Right lobe of liver (tissue), 6 donors: ENCODE results near the gene KRTAP4-5. TPM values are rescaled to one million over a fixed set of nuclear protein-coding genes. Genes with fewer than 3 reads are reported as not detected.
"Not testable (repeated sequence)": the region's sequence is repeated elsewhere in the genome, so short reads cannot be mapped to it uniquely, and the experiment has no call there.

Source experiments
- ATAC-seq, 4 donors: fragments of 200-7000 bp; cut with Tn5 transposase; one replicate each; pipeline ENCODE4 v1.9.1; 2020; ENCODE audit warnings: mild to moderate bottlenecking in 4 of 4, moderate library complexity in 4 of 4
- DNase-seq, 3 donors: peaks; one replicate each; pipeline ENCODE4 v3.0.0-alpha.2; 2020
- H3K27ac ChIP-seq, 3 donors: fragments of 200-600 bp; one replicate each; pipeline ENCODE4 v1.8.0; 2022
- H3K27me3 ChIP-seq, 2 donors: fragments of 200-600 bp; one replicate each; pipeline ENCODE4 v1.8.0; 2022
- H3K36me3 ChIP-seq, 4 donors: fragments of 200-600 bp; sonication (generic) in 1 of 4; one replicate each; pipeline versions ENCODE4 v1.5.1 to v1.8.0; 2017 to 2022; ENCODE audit warnings: control low read depth in 1 of 4
- H3K4me1 ChIP-seq, 4 donors: fragments of 200-600 bp; sonication (generic) in 1 of 4; one replicate each; pipeline versions ENCODE4 v1.5.1 to v1.8.0; 2017 to 2022; ENCODE audit warnings: control low read depth in 1 of 4
- H3K4me3 ChIP-seq, 3 donors: fragments of 200-600 bp; one replicate each; pipeline ENCODE4 v1.8.0; 2022
- H3K9me3 ChIP-seq, 4 donors: fragments of 200-600 bp; sonication (generic) in 1 of 4; one replicate each; pipeline versions ENCODE4 v1.5.1 to v1.8.0; 2017 to 2022; ENCODE audit warnings: control low read depth in 1 of 4
- CTCF ChIP-seq, 4 donors: fragments of 200-600 bp in 3 of 4; fragments of 450-650 bp in 1 of 4; IDR thresholded peaks; one replicate each; pipeline versions ENCODE4 v1.5.1 to v1.8.0; 2016 to 2022; ENCODE audit warnings: antibody characterized with exemption in 4 of 4, mild to moderate bottlenecking in 2 of 4
- POLR2A ChIP-seq: fragments of 450-650 bp; IDR thresholded peaks from one replicate; pipeline ENCODE4 v1.6.1; 2017; ENCODE audit warnings: antibody characterized with exemption, mild to moderate bottlenecking
- WGBS: methylation state at CpG from one replicate; pipeline ENCODE4 v1.1.6; 2018; ENCODE audit warnings: low coverage, low lambda C conversion rate; ENCODE audit not compliant: insufficient coverage; ENCODE audit errors: missing lambda C conversion rate; 5-methylcytosine and 5-hydroxymethylcytosine counted together
- intact Hi-C, 2 donors: fragments of 100-400 bp; cut with DNase I; formaldehyde crosslinking; loops; one replicate each; pipeline versions ENCODE4 v1.11.2 to v1.14.1; 2022
- total RNA-seq, 6 experiments: library from RNA; depleted of rRNA in 2 of 6; stranded (reverse); fragments of >200 nt in 2 of 6; fragmentation: NEBNext Ultra II Directional in 3 of 6; extraction: Animal tissue kit (Norgen Biotek cat#: 25700) in 3 of 6; gene quantifications; one replicate each; pipeline versions ENCODE4 v1.1.0 to v1.2.4, GENCODE V29; 2016 to 2023
- donor health status: DM: no; HTN: yes; CAD: no.
- donor health status: DM: no; HTN: no; CAD: no.
- donor health status: DM: no; HTN: no; CAD: no.
- donor health status: DM: no; HTN: yes; CAD: no.
- donor health status: DM: no; HTN: yes; CAD: no.

KRTAP4-5 gene
- total RNA-seq, 6 experiments from 2014 or later = not detected

- no peaks in the 10 kb centered on the region for H3K9me3 ChIP-seq
- no peaks in the 10 kb centered on the region for H3K4me1 ChIP-seq
- ATAC-seq = no peak
- no peak overlapping the region for H3K4me3 ChIP-seq
- no peak for DNase-seq
- no peaks in the 10 kb centered on the region for H3K27me3 ChIP-seq
- H3K36me3 ChIP-seq = no peaks in the 10 kb centered on the region
- H3K27ac ChIP-seq = no peak overlapping the region
- TF ChIP-seq CTCF (IDR thresholded peaks at IDR 0.05) = no peak
- no peak for TF ChIP-seq POLR2A
- 82% methylated on average over 4 of the region's 7 CpGs for WGBS
- intact Hi-C loops = no loop called here
Measured at GRCh38 chr17:41167561-41167960, 17.9 kb upstream of the KRTAP4-5 start.

- intact Hi-C loops = no loop called here
- DNase-seq (no peak), ATAC-seq (no peak)
- H3K4me3 ChIP-seq = no peak overlapping the region
- H3K9me3 ChIP-seq = no peaks in the 10 kb centered on the region
- H3K27ac ChIP-seq = no peak overlapping the region
- H3K27me3 ChIP-seq = no peaks in the 10 kb centered on the region
- TF ChIP-seq CTCF (IDR thresholded peaks at IDR 0.05) = no peak
- H3K36me3 ChIP-seq = no peaks in the 10 kb centered on the region
- WGBS = 53% methylated on average over 6 of the region's 7 CpGs
- H3K4me1 ChIP-seq = no peaks in the 10 kb centered on the region
Measured at GRCh38 chr17:41163828-41164227, 14.2 kb upstream of the KRTAP4-5 start.

- Histone ChIP-seq H3K27me3 (no peaks in the 10 kb centered on the region), H3K9me3 (no peaks in the 10 kb centered on the region), H3K4me1 (no peaks in the 10 kb centered on the region), H3K4me3 (no peak within 1 kb of the TSS), H3K36me3 (no peaks in the 10 kb centered on the region), H3K27ac (no peak within 1 kb of the TSS)
- ATAC-seq (no peak), DNase-seq (no peak)
- intact Hi-C loops = no loop called here
- TF ChIP-seq POLR2A = no peak
- no peak for TF ChIP-seq CTCF (IDR thresholded peaks at IDR 0.05)
- WGBS = no CpG with 5 or more reads among the region's 1 CpG
Measured at GRCh38 chr17:41160648-41161047, 11.0 kb upstream of the KRTAP4-5 start, which contains the start of gene KRTAP4-4. KRTAP4-4 (minus strand) TSS chr17:41160748; CDS start chr17:41160691, 57 bp downstream.

- H3K27me3 ChIP-seq, H3K9me3 ChIP-seq, intact Hi-C loops, H3K27ac ChIP-seq, H3K4me3 ChIP-seq, H3K36me3 ChIP-seq, H3K4me1 ChIP-seq, ATAC-seq, DNase-seq: not testable (repeated sequence)
- no CpG with 5 or more reads among the region's 3 CpGs for WGBS
Measured at GRCh38 chr17:41160190-41160589, 10.6 kb upstream of the KRTAP4-5 start.

- no peak overlapping the region for H3K4me3 ChIP-seq
- H3K9me3 ChIP-seq = no peaks in the 10 kb centered on the region
- no peak for TF ChIP-seq POLR2A
- WGBS = 14% methylated on average over 2 of the region's 2 CpGs
- intact Hi-C loops = no loop called here
- DNase-seq = no peak
- no peaks in the 10 kb centered on the region for H3K36me3 ChIP-seq
- no peak overlapping the region for H3K27ac ChIP-seq
- H3K27me3 ChIP-seq = no peaks in the 10 kb centered on the region
- ATAC-seq = no peak
- no peaks in the 10 kb centered on the region for H3K4me1 ChIP-seq
Measured at GRCh38 chr17:41153856-41154255, 4.2 kb upstream of the KRTAP4-5 start.

GRCh38 chr17:41151525-41151924 is 1.9 kb upstream of the KRTAP4-5 start:
- no peaks in the 10 kb centered on the region for H3K4me1 ChIP-seq
- 38% methylated on average over 2 of the region's 2 CpGs for WGBS

More at GRCh38 chr17:41151525-41151924, 1.9 kb upstream of the KRTAP4-5 start:
- Histone ChIP-seq H3K27ac (no peak overlapping the region), H3K4me3 (no peak overlapping the region), H3K9me3 (no peaks in the 10 kb centered on the region), H3K36me3 (no peaks in the 10 kb centered on the region), H3K27me3 (no peaks in the 10 kb centered on the region)
- ATAC-seq = no peak
- intact Hi-C loops = no loop called here
- DNase-seq = no peak
- no peak for TF ChIP-seq POLR2A
- TF ChIP-seq CTCF (IDR thresholded peaks at IDR 0.05) = no peak
